HEK293 (cell line): Measurements from ENCODE around the gene CDK3.

Experiments used
- KLF9 ChIP-seq: fragments of 450-650 bp; formaldehyde crosslinking; IDR thresholded peaks from 2 replicates; pipeline ENCODE4 v1.5.1; 2016; ENCODE audit warnings: missing biosample characterization, missing genetic modification characterization, low read depth
- SALL2 ChIP-seq: fragments of 450-650 bp; formaldehyde crosslinking; IDR thresholded peaks from 2 replicates; pipeline ENCODE4 v1.5.0; 2017; ENCODE audit warnings: missing biosample characterization, mild to moderate bottlenecking, missing genetic modification characterization, borderline replicate concordance
- TCF7L2 ChIP-seq: IDR thresholded peaks from 2 replicates; pipeline ENCODE4 v1.6.1; 2011; ENCODE audit warnings: low read depth, mild to moderate bottlenecking, inconsistent platforms, low read length, moderate library complexity, borderline replicate concordance
- ZBTB17 ChIP-seq: fragments of 450-650 bp; formaldehyde crosslinking; IDR thresholded peaks from 2 replicates; pipeline ENCODE4 v1.5.1; 2016; ENCODE audit warnings: missing biosample characterization, missing genetic modification characterization
- ZNF274 ChIP-seq, 2 experiments: fragments of 200-500 bp in 1 of 2; fragments of 450-650 bp in 1 of 2; sonication (Bioruptor generic) in 1 of 2; formaldehyde crosslinking in 1 of 2; IDR thresholded peaks; 2 replicates each; pipeline versions ENCODE4 v1.5.1 to v1.6.1; 2014 to 2016; ENCODE audit warnings: borderline replicate concordance in 1 of 2, inconsistent platforms in 1 of 2, low read length in 1 of 2, missing biosample characterization in 1 of 2, missing genetic modification characterization in 1 of 2
- ZNF521 ChIP-seq: fragments of 450-650 bp; formaldehyde crosslinking; IDR thresholded peaks from 2 replicates; pipeline ENCODE4 v1.5.1; 2017; ENCODE audit warnings: missing biosample characterization, mild to moderate bottlenecking, missing genetic modification characterization
- ZNF558 ChIP-seq: fragments of 450-650 bp; formaldehyde crosslinking; IDR thresholded peaks from 2 replicates; pipeline ENCODE4 v1.5.1; 2016; ENCODE audit warnings: missing biosample characterization, missing genetic modification characterization
- ZNF645 ChIP-seq: fragments of 450-650 bp; formaldehyde crosslinking; IDR thresholded peaks from 2 replicates; pipeline ENCODE4; 2016; ENCODE audit warnings: missing biosample characterization, missing genetic modification characterization
- TF ChIP-seq, protein P1 (sequence below): fragments of 450-650 bp; formaldehyde crosslinking; IDR thresholded peaks from 2 replicates; pipeline ENCODE4 v1.5.1; 2016; ENCODE audit warnings: missing biosample characterization, missing genetic modification characterization

DNA sequence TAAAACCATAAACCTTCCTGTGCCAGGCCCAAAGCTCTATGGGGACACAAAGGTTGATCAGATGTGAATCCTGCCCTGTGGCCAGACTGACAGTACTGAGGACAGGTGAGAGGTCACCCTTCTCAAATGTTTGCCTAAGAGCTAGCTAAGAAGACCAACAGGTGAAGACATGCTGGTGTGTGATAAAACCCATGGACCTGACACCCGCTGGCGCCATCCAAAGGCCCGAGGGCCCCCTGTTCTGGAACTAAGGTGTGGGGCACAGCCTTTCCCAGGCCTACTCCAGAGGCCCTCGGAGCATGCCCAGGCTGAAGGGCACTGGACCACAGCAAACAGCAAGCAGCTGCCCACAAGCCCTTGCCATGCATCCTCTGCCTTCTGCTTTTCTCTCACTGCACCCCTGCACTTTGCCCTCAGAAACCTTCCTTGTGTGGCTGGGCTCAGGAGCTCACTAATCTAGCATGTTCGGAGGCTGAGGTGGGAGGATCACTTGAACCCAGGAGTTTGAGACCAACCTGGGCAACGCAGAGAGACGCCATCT, 5.2 kb upstream of the CDK3 start:
- TF ChIP-seq, protein P1, sequence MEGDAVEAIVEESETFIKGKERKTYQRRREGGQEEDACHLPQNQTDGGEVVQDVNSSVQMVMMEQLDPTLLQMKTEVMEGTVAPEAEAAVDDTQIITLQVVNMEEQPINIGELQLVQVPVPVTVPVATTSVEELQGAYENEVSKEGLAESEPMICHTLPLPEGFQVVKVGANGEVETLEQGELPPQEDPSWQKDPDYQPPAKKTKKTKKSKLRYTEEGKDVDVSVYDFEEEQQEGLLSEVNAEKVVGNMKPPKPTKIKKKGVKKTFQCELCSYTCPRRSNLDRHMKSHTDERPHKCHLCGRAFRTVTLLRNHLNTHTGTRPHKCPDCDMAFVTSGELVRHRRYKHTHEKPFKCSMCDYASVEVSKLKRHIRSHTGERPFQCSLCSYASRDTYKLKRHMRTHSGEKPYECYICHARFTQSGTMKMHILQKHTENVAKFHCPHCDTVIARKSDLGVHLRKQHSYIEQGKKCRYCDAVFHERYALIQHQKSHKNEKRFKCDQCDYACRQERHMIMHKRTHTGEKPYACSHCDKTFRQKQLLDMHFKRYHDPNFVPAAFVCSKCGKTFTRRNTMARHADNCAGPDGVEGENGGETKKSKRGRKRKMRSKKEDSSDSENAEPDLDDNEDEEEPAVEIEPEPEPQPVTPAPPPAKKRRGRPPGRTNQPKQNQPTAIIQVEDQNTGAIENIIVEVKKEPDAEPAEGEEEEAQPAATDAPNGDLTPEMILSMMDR: no peak
- TF ChIP-seq ZNF558 (tag by site-specific recombination): no peak
- no peak for TF ChIP-seq ZNF521 (tag by site-specific recombination)
- no peak for TF ChIP-seq ZNF645 (tag by site-specific recombination)
- no peak for TF ChIP-seq SALL2 (tag by site-specific recombination)
- TF ChIP-seq ZNF274 (IDR thresholded peaks at IDR 0.05; ENCODE audit: low read length): no peak
- TF ChIP-seq ZNF274 (tag by site-specific recombination; IDR thresholded peaks at IDR 0.05; ENCODE audit: borderline replicate concordance): no peak
- TF ChIP-seq KLF9 (tag by site-specific recombination): no peak
- no peak for TF ChIP-seq TCF7L2
- no peak for TF ChIP-seq ZBTB17 (tag by site-specific recombination)
